GM18907 (cell line): ENCODE results near the gene LAMB1.

Experiments
- ATAC-seq: cut with Tn5 transposase; IDR thresholded peaks from one replicate; pipeline ENCODE4 v1.9.1; 2021; ENCODE audit warnings: mild to moderate bottlenecking, moderate library complexity; ENCODE audit not compliant: unreplicated experiment

Gene LAMB1

DNA sequence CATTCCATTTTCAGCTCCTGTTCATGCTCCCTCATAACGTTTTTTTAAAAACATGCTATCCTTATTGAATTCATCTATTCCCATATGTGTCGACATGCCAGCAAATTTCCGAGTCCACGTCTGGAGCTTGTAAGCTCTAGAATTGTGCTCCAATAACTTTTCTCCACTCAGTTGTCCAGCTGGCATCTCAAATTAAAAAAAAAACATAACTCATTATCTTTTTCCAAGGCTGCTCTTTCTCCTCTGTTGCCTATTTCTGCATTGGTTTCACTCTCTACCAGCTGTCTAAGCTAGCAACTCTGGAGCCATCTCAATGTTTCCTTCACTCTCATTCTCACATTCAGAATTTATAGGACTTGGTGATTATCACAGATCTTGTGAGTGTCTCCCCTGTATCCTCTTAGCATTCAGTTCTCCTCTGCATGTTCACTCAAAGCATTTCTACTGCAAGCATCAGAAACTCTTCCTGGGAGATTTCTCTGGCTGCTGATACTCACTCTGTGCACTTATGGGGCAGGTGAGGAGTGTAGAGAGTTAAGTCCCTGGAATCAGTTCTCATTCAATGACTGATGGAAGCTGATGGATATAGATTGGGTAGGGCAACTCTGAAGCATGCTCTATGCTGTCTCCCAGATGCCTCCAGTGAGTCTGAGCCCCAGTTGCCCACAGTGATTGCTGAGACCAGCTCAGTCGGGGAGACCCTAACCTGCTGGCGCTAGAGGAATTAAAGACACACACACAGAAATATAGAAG is 118.7 kb downstream of the LAMB1 start:
- ATAC-seq: no peak

DNA sequence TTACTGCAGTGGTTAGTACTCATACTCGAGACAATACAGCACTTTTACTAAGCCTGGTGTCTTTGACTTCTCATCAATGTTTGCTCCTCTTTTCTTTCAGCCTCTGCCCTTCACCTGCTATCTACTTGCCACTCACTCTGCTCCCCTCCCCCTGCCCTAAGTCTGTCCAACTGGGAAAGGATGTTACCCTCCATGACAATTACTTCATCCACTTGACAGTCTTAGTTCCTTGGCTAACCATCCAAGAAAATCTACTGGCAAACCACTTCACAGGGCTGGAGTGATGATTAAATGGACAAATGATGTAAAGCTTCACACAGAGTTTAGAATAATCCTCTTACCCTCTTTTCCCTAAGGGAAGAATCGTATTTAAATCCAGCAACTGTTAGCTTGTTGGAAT is 120.2 kb downstream of the LAMB1 start:
- no peak for ATAC-seq

DNA sequence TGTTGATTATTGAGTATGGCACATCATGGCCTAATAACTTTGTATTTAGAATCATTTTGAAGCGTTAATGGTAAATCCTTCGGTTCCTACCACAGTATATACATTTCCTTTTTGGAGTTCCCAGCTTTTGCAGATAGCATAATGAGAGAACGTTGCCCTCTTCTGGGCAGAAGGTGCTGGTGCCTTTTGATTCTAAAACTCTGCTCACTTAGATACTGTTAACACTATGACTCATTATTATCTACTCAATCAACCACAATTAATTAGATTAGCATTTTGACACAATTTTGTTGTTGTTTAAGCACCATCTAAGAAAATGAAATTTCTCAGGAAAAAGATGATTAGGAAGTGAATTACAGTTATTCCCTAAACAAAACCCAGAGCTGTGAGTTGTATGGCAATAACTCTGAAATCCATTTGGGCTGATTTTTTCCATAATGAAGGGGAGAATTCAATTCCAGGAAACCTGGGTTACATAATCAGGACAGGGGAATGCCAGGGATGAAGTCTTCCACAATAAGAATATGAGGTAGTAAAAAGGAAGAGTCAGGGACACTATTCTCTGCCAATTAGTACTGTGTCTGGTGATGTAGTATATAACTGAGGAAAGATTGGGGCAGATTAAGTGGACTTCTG is 123.4 kb downstream of the LAMB1 start:
- peak; percentile 83 for ATAC-seq

DNA sequence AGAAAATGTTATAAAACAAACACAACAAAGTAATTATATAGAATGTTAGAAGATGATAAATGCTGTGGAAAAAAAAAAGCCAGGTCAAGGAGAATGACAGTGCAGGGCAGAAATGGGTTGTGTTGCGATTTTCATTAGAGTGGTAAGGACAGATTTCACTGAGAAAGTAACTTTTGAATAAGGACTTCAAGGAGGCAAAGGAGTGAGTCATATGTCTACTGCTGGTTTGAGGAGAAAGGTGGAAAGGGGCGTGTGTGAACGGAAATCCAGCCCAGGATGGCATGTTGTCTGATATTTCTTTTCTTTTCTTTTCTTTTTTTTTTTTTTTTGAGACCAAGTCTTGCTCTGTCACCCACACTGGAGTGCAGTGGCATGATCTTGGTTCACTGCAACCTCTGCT is 124.3 kb downstream of the LAMB1 start:
- no peak for ATAC-seq

DNA sequence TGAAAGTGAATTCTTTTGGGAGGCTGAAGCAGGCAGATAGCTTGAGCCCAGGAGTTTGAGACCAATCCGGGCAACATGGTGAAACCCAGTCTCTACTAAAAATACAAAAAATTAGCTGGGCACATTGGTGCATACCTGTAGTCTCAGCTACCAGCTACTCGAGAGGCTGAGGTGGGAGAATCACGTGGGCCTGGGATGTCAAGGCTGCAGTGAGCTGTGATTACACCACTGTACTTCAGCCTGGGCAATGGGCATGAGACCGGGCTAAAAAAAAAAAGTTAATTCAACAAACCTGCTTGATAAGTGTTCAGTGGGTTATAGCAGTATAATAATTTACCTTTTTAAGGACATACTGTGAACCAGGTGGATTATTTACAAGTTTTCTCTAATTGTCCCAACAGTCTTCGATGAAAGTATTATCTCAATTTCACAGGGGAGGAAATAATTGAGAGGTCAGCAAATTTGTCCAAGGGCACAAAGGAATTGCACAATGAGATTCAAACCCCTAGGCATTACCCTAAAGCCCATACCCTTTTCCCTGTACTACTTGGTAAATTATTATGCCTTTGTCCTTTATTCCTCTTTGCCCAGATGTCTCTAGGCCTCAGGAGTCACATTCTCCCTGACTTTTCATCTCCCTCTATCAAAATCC is 125.1 kb downstream of the LAMB1 start:
- ATAC-seq: no peak

DNA sequence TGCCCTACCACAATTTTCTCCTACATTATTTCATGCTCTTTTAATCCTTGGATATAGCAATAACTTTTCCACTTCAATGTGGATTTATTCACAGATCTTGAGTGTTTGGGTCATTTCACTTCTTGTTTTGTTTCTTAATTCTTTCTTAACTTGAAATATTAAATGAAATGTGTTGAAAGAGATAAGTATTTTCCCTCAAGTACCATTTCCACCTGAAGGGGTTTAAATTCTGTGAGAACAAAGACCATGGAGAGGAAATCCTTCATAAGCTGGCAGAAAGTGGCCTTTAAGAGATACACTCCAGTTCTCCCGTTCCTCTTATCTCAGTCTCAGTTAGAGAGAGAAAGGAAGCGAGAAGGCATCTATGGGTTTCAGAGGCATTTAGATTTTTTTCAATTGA is 126.0 kb downstream of the LAMB1 start:
- ATAC-seq: no peak

DNA sequence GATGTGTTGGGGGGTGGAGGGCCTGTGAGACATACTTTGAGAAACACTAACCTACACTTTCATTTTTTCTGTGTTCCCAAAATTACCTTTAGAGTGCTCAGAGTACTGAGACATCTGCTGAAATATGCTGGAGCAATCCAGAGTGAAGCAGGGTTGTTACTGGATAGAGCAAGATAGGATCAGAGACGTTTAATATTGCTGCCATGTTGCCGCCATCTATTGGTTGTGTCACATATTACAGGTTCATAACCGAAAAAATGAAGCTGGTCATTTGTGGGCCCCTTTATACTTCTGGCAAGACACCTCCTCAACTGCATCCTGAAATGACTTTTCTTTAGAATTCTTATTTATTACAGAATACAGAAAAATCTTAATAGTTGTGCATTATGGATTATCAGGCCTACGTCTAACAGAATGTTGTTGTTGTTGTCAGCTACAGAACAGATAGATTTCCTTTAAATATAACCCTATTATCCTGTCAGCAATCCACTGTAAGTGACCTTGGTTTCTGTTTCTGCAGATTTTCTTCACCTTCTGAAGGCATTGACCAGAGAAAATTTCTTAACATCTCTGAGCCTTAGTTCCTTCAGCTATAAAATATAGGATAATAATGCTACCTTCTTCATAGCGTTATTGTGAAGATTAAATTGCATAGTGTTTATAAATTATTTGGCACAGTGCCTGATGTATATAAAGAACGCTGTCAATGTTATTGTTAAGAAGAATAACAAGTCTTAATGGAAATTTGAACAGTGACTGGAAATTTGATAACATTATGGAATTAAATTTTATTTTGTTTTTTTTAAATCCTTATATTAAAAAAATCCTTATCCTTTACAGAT is 128.1 kb downstream of the LAMB1 start:
- ATAC-seq: peak; percentile 79

DNA sequence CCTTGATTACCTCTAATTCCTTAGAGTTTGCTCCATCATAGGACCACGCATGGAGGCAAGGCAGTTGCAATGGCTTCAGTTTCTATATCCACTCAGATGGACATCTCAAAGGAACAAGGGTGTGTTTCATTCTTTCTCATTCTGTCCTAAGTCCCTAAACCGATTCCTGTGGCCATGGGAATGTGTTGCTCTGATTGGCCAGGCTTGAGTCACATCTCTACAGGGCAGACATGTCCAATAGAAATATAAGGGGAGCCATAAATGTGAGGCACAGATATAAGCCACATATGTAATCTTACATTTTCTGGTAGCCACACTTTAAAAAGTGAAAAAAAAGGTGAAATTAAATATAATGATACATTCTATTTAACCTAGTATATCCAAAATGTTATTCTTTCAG is 128.8 kb downstream of the LAMB1 start:
- ATAC-seq: no peak
